Measurements from ENCODE around the gene ANAPC16.
"Not testable (repeated sequence)": the region's sequence is repeated elsewhere in the genome, so short reads cannot be mapped to it uniquely, and the experiment has no call there.

The ANAPC16 gene

DNA sequence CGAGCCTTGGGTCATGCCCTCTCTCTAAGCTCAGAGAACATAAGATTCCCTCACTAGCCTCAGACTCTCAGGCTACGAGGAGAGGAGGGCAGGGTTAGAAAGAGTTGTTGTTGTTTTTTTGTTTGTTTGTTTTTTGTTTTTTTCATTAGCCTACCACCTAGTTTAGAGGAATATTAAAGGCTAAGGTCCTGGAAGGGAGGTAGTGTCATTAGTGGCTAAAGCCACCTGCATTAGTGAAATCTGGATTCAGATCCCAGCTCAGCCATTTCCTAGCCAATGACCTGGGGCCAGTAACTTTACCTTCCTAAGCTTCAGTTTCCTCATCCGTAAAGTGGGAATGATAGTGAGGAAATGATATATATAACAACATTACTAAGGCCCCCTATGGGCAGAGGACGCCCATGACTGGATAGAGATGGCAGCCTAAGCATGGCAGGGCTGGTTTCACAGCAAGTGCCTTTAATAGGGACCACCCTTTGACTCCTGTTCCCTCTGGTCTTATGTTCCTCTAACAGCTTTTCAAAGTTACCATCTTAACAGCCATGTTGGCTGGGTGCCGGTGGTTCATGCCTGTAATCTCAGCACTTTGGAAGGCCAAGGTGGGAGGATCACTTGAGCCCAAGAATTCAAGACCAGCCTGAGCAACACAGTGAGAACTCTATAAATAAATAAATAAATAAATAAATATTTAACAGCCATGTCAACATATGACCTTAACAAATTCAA lies 63.0 kb downstream of the ANAPC16 start:
- H3K27ac ChIP-seq = peak overlapping the region; percentile 100
- ChIA-PET POLR2A (ENCODE audit: low non-redundant PET) (interaction anchor here (0.9 to 3.7 kb wide), 2 partner anchors 44 to 51 kb away, joined by 3 to 46 read pairs; no protein-coding TSS in a partner anchor), CTCF (interaction anchor here (0.6 to 1.1 kb wide), 4 partner anchors 12 to 78 kb away, joined by 3 to 4 read pairs (median 4); no protein-coding TSS in a partner anchor)
- DNase-seq (ENCODE audit: low spot score) = no peak
- TF ChIP-seq, protein P1, sequence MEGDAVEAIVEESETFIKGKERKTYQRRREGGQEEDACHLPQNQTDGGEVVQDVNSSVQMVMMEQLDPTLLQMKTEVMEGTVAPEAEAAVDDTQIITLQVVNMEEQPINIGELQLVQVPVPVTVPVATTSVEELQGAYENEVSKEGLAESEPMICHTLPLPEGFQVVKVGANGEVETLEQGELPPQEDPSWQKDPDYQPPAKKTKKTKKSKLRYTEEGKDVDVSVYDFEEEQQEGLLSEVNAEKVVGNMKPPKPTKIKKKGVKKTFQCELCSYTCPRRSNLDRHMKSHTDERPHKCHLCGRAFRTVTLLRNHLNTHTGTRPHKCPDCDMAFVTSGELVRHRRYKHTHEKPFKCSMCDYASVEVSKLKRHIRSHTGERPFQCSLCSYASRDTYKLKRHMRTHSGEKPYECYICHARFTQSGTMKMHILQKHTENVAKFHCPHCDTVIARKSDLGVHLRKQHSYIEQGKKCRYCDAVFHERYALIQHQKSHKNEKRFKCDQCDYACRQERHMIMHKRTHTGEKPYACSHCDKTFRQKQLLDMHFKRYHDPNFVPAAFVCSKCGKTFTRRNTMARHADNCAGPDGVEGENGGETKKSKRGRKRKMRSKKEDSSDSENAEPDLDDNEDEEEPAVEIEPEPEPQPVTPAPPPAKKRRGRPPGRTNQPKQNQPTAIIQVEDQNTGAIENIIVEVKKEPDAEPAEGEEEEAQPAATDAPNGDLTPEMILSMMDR (conservative IDR thresholded peaks at IDR 0.05; ENCODE audit: low read depth) = no peak

DNA sequence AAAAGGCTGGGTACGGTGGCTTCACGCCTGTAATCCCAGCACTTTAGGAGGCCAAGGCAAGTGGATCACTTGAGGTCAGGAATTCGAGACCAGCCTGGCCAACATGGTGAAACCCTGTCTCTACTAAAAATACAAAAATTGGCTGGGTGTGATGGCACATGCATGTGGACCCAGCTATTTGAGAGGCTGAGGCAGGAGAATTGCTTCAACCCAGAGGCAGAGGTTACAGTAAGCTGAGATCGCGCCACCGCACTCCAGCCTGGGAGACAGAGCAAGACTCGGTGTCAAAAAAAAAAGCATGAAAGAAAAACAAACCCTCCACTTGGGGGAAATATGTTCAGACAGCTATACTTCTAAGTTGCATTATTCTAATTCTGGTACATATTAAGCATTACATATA lies 63.8 kb downstream of the ANAPC16 start:
- CTCF ChIA-PET = interaction anchor here (0.6 to 1.1 kb wide), 2 partner anchors 58 to 125 kb away, joined by 3 read pairs; no protein-coding TSS in a partner anchor
- H3K27ac ChIP-seq = peak overlapping the region; percentile 71
- DNase-seq (ENCODE audit: low spot score); POLR2A ChIA-PET (ENCODE audit: low non-redundant PET): not testable (repeated sequence)

DNA sequence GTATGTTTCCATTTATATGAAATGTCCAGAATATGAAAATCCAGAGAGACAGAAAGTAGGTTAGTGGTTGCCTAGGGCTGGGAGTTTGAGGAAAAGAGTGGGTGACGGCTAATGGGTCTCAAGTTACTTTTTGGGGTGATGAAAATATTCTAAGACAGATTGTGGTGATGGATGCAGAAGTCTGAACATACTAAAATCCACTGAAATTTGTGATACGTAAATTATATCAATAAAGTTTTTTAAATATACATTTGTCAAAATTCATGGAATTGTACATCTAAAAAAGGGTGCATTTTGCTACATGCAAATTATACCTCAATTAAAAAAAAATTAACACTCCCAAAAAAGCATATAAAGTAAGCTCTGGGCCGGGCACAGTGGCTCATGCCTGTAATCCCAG lies 67.3 kb downstream of the ANAPC16 start:
- no peak for DNase-seq (ENCODE audit: low spot score)
- ChIA-PET POLR2A (ENCODE audit: low non-redundant PET) (no interaction called here), CTCF (interaction anchor here (0.8 to 1.0 kb wide), 2 partner anchors 9 to 54 kb away, joined by 3 read pairs; no protein-coding TSS in a partner anchor)
- H3K27ac ChIP-seq = no peak overlapping the region
- TF ChIP-seq, protein P1 (conservative IDR thresholded peaks at IDR 0.05; ENCODE audit: low read depth) = no peak
